HCT116 (cell line): ENCODE data around the gene TRERF1.

Experiments used
- CTCF ChIP-seq, 3 experiments: fragments of 200-600 bp in 1 of 3; sonication (generic) in 1 of 3; IDR thresholded peaks in 2 of 3; conservative IDR thresholded peaks in 1 of 3; 2 replicates each; pipeline ENCODE4 v1.5.1; 2012 to 2017; ENCODE audit warnings: low read depth in 2 of 3, low read length in 2 of 3, antibody characterized with exemption in 1 of 3, borderline replicate concordance in 1 of 3, control low read depth in 1 of 3, mild to moderate bottlenecking in 1 of 3, mixed read lengths in 1 of 3, mixed run types in 1 of 3, moderate library complexity in 1 of 3; ENCODE audit not compliant: insufficient read depth in 1 of 3
- EGR1 ChIP-seq: IDR thresholded peaks from 2 replicates; pipeline ENCODE4 v1.6.1; 2012; ENCODE audit warnings: low read depth
- POLR2A ChIP-seq: IDR thresholded peaks from 2 replicates; pipeline ENCODE4 v1.7.0; 2011; ENCODE audit warnings: borderline replicate concordance; ENCODE audit not compliant: insufficient read depth, insufficient read length; ENCODE audit errors: extremely low read depth
- POLR2AphosphoS5 ChIP-seq: IDR thresholded peaks from 2 replicates; pipeline ENCODE4 v1.6.1; 2011; ENCODE audit warnings: mild to moderate bottlenecking, low read depth, low read length, moderate library complexity
- SRF ChIP-seq: IDR thresholded peaks from 2 replicates; pipeline ENCODE4 v1.6.1; 2012; ENCODE audit warnings: low read depth
- YY1 ChIP-seq: IDR thresholded peaks from 2 replicates; pipeline ENCODE4 v1.6.1; 2011; ENCODE audit warnings: low read length, low read depth, moderate library complexity, mild to moderate bottlenecking; ENCODE audit not compliant: insufficient replicate concordance; ENCODE audit errors: extremely low read depth

- TF ChIP-seq SRF: no peak
- TF ChIP-seq POLR2AphosphoS5: no peak
- no peak for TF ChIP-seq YY1
- TF ChIP-seq CTCF (IDR thresholded peaks at IDR 0.05 in 2 of 3, conservative IDR thresholded peaks at IDR 0.05 in 1 of 3; ENCODE audit: borderline replicate concordance in 1 of 3, insufficient read depth in 1 of 3, low read depth in 2 of 3, low read length in 2 of 3): no peak
- no peak for TF ChIP-seq POLR2A
- no peak for TF ChIP-seq EGR1
Observed at GRCh38 chr6:42462474-42462972, 10.8 kb upstream of the TRERF1 start.
